Nephron (organoid): ENCODE measurements around the gene PTPRG.

Source experiments
- H3K27ac Mint-ChIP-seq, 3 experiments: 2 replicates each; pipeline ENCODE4 v1.8.0; 2020; ENCODE audit warnings: mixed read lengths in 3 of 3, mild to moderate bottlenecking in 2 of 3, moderate library complexity in 1 of 3
- H3K27me3 Mint-ChIP-seq: 2 replicates; pipeline ENCODE4 v1.8.0; 2021; ENCODE audit warnings: low read depth, mild to moderate bottlenecking, moderate library complexity, mixed read lengths
- H3K36me3 Mint-ChIP-seq: 2 replicates; pipeline ENCODE4 v1.8.0; 2020; ENCODE audit warnings: low read depth, mixed read lengths
- H3K4me1 Mint-ChIP-seq: 2 replicates; pipeline ENCODE4 v1.8.0; 2020; ENCODE audit warnings: mixed read lengths
- H3K4me3 Mint-ChIP-seq, 3 experiments: 2 replicates each; pipeline ENCODE4 v1.8.0; 2020; ENCODE audit warnings: mild to moderate bottlenecking in 3 of 3, mixed read lengths in 3 of 3, moderate library complexity in 2 of 3
- H3K9me3 Mint-ChIP-seq: 2 replicates; pipeline ENCODE4 v1.8.0; 2020; ENCODE audit warnings: mixed read lengths
- TF ChIP-seq, protein P1 (sequence below), 3 experiments: fragments of 200-600 bp; sonication (generic); IDR thresholded peaks; one replicate each; pipeline ENCODE4 v1.5.0; 2021; ENCODE audit warnings: antibody characterized with exemption in 3 of 3; ENCODE audit not compliant: unreplicated experiment in 3 of 3

The PTPRG gene

DNA sequence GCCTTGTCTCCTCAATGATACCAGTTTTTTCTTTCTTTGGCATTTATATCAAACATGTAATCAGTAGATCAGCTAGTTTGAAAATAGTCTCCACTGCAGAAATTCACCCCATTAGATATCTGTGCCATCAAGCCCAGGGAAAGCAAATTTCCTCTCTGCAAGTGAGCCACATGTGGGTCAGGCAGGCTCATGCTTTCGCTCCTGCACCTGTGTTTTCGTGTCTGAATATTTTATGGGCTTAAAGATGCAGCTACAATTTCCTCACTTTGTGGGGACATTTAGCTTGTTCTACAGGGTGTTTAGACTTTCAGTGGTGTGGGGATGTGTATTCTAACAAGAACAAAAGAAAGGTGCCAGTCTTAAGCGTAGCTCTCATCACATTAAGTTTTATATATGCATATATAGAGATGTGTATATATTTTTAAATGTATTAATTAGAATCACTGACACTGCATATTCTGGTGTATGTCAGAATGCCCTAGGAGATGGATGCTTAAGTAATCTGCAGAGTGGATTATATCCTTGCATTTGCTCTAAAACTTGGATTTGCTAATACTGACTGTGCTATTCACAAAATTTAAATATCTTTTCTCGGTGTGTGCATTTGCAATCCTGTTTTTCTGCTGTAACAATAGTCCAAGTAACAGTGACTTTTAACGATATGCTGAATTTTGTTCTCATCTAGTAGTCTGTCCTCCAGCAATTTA, 372.6 kb downstream of the PTPRG start:
- Mint-ChIP-seq H3K27me3 (no peaks in the 10 kb centered on the region), H3K9me3 (peaks cover 13% of the 10 kb centered on the region), H3K4me3 (no peak overlapping the region), H3K36me3 (peaks cover 16% of the 10 kb centered on the region), H3K27ac (no peak overlapping the region), H3K4me1 (peaks cover 32% of the 10 kb centered on the region)
- TF ChIP-seq, protein P1, sequence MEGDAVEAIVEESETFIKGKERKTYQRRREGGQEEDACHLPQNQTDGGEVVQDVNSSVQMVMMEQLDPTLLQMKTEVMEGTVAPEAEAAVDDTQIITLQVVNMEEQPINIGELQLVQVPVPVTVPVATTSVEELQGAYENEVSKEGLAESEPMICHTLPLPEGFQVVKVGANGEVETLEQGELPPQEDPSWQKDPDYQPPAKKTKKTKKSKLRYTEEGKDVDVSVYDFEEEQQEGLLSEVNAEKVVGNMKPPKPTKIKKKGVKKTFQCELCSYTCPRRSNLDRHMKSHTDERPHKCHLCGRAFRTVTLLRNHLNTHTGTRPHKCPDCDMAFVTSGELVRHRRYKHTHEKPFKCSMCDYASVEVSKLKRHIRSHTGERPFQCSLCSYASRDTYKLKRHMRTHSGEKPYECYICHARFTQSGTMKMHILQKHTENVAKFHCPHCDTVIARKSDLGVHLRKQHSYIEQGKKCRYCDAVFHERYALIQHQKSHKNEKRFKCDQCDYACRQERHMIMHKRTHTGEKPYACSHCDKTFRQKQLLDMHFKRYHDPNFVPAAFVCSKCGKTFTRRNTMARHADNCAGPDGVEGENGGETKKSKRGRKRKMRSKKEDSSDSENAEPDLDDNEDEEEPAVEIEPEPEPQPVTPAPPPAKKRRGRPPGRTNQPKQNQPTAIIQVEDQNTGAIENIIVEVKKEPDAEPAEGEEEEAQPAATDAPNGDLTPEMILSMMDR (IDR thresholded peaks at IDR 0.05; ENCODE audit: unreplicated experiment in 3 of 3): no peak

DNA sequence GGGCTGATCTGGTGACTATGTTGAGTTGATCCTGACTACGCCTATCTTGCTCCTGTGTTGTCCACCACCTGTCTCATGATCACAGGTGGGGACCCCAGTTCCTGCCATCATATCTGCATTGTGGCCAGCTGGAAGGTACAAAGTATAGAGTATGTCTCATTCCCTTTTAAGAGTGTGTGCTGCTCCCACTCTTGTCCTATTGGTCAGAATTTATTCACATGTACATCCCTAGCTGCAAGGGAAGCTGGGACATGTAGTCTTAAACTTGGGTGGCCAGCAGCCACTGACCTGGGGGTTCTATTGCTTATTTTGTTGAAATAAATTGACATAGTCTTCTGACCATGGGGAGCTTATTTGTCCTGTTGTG, 373.1 kb downstream of the PTPRG start:
- TF ChIP-seq, protein P1 (IDR thresholded peaks at IDR 0.05; ENCODE audit: unreplicated experiment in 3 of 3): no peak
- Mint-ChIP-seq H3K36me3 (peaks cover 16% of the 10 kb centered on the region), H3K27me3 (no peaks in the 10 kb centered on the region), H3K4me3 (no peak overlapping the region), H3K27ac (no peak overlapping the region), H3K4me1 (peaks cover 29% of the 10 kb centered on the region), H3K9me3 (peaks cover 13% of the 10 kb centered on the region)

DNA sequence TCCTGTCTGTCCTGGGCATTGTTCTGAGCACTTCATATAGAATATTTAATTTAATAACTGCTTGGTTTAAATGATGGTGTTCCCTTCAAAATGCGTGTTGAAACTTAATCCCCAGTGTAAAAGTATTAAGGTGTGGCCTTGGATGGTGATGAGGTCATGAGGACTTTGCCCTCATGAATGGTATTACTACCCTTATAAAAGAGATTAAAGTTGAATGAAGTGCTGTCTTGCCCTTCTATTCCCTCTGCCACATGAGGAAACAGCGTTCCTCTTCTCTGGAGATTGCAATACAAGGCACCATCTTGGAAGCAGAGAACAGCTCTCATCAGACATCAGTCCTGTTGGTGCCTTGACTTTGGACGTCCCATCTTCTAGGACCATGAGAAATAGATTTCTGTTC, 374.4 kb downstream of the PTPRG start:
- TF ChIP-seq, protein P1 (IDR thresholded peaks at IDR 0.05; ENCODE audit: unreplicated experiment in 3 of 3): no peak
- H3K4me1 Mint-ChIP-seq: peaks cover 19% of the 10 kb centered on the region
- H3K36me3 Mint-ChIP-seq: peaks cover 16% of the 10 kb centered on the region
- H3K27ac Mint-ChIP-seq: no peak overlapping the region
- H3K27me3 Mint-ChIP-seq: no peaks in the 10 kb centered on the region
- no peak overlapping the region for H3K4me3 Mint-ChIP-seq
- H3K9me3 Mint-ChIP-seq: peaks cover 13% of the 10 kb centered on the region

DNA sequence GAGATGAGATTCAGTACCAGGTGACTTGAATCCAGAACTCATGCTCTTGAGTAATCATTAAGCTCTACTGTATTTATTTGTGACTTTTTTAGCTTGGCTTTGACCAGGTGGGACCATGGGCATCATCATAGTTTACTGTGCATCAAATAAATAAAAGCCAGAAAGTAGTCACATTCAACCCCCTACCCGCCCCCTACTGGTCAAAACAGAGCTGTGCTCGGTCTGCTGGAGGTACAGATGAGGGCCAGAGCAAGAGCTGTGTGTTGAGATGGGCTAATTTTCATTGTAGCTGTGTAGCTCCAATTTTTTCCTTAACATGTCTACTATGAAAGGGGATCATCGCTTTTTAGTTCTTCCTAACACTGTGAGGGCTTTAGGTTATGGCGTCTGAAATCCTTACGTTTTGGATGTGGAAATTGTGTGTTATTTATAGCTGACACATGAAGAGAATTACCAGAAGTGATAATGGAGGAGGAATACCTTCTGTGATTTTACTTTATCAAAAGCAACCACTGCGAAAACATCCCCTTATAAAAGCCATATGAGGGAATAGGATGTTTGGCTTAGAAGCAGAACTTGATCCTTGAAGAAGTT, 375.1 kb downstream of the PTPRG start:
- H3K27ac Mint-ChIP-seq: no peak overlapping the region
- H3K4me3 Mint-ChIP-seq: no peak overlapping the region

DNA sequence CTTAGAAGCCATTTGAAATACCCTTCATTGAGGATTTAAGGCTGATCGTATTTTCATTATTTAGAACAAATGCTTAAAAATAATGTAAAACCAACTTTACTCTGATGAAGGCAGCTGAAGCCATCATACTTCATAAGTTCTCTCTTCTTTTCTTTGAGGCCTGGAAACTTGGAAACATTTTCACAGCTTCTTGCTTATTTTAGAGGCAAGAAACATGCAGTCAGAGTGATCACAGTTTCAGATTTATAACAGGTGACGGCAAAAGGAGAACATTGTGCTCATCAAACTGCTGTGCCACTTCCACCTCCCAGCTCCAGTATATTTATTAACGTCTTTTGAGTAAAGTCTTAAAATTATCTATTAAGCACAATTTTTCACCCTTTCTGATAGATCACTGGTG, 376.1 kb downstream of the PTPRG start:
- peak overlapping the region in 1 of 3 experiments; percentile 35 for H3K27ac Mint-ChIP-seq
- H3K9me3 Mint-ChIP-seq: peaks cover 13% of the 10 kb centered on the region
- peaks cover 21% of the 10 kb centered on the region for H3K36me3 Mint-ChIP-seq
- TF ChIP-seq, protein P1 (IDR thresholded peaks at IDR 0.05; ENCODE audit: unreplicated experiment in 3 of 3): no peak
- H3K4me3 Mint-ChIP-seq: no peak overlapping the region
- no peaks in the 10 kb centered on the region for H3K27me3 Mint-ChIP-seq
- H3K4me1 Mint-ChIP-seq: peaks cover 15% of the 10 kb centered on the region

More for the DNA sequence above, 375.1 kb downstream of the PTPRG start:
- H3K9me3 Mint-ChIP-seq: peaks cover 13% of the 10 kb centered on the region
- H3K27me3 Mint-ChIP-seq: no peaks in the 10 kb centered on the region
- TF ChIP-seq, protein P1 (IDR thresholded peaks at IDR 0.05; ENCODE audit: unreplicated experiment in 3 of 3): peak; percentile 12 to 44 (median 29)
- H3K4me1 Mint-ChIP-seq: peaks cover 15% of the 10 kb centered on the region
- peaks cover 16% of the 10 kb centered on the region for H3K36me3 Mint-ChIP-seq
